Measurements from ENCODE around the gene AREL1. TPM values are rescaled to one million over a fixed set of nuclear protein-coding genes. Genes with fewer than 3 reads are reported as not detected.

AREL1 gene
- total and polyA plus RNA-seq, 9 donors, result 8.2 to 38.1 (median 24.0) TPM

DNA sequence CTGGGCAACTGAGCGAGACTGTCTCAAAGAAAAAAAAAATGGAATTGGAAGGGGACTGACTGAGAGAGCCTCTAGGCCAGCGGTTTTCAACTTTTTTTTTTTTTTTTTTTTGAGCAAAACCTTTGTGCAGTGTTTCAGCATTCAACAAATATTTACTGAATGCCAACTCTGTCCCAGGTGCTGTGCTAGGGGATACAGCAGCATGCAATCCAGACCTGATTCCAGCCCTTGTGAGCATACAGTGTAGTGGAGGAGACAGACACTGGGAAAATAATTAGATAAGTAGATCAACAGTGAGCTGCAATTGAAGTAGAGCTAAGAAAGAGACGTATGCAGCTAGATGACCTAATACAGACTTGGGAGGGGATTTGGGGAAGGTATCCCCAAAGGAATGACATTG is 77.0 kb downstream of the AREL1 start:
- no peak for TF ChIP-seq POLR2A (IDR thresholded peaks at IDR 0.05)
- Histone ChIP-seq H3K36me3 (no peaks in the 10 kb centered on the region), H3K27me3 (no peaks in the 10 kb centered on the region), H3K27ac (no peak overlapping the region), H3K4me3 (no peak overlapping the region), H3K9me3 (no peaks in the 10 kb centered on the region), H3K4me1 (ENCODE audit: insufficient read depth) (peaks cover 14% of the 10 kb centered on the region)
- intact Hi-C loops (cut with DNase I), result no loop called here
- no peak for DNase-seq
- 88 to 93% (median 93%) methylated on average over 3 of the region's 3 CpGs for WGBS, 3 donors

DNA sequence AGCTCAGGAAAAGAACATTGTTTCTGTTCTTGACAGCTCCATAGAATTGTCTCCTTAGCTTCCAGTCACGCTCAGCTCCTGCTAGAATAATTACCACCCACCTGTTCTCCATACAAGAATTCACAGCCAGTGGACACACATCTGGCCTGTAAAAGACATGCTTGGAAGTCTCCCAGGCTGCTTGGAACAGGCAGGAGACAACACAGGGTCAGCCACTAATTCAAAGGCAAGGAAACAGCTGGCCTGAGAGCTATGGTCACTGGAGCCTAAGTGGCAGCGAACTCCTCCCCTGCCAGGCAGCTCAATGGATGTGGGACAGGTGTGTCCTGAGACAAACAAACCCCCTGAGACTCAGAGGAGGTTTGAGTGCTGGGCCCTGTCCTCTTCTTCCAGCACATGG is 77.9 kb downstream of the AREL1 start:
- no peak overlapping the region for H3K27ac ChIP-seq

DNA sequence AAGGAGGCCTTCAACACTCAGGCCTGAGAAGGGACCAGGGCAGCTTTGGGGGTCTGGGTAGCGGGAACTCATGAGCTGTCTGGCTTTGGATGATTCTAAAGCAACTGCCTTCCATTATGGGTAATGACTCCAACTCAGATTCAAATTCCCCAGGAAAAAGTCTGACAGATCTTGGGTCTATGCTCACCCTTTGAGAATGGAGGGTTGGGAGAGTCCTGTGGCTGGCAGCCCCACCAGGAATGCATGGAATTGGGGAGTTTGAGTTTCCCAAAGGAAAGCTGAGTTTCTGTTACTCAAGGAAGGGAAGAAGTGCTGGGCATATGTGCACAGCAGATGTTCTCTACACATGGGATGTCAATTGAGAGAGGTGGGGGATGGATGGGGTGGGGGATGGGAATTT is 78.4 kb downstream of the AREL1 start:
- Histone ChIP-seq H3K9me3 (no peaks in the 10 kb centered on the region), H3K36me3 (no peaks in the 10 kb centered on the region), H3K27me3 (no peaks in the 10 kb centered on the region), H3K4me1 (ENCODE audit: insufficient read depth) (peaks cover 14% of the 10 kb centered on the region), H3K27ac (no peak overlapping the region), H3K4me3 (no peak overlapping the region)
- intact Hi-C loops (cut with DNase I), result no loop called here
- no peak for DNase-seq
- TF ChIP-seq EP300 (IDR thresholded peaks at IDR 0.05), result no peak
- TF ChIP-seq, protein P1, sequence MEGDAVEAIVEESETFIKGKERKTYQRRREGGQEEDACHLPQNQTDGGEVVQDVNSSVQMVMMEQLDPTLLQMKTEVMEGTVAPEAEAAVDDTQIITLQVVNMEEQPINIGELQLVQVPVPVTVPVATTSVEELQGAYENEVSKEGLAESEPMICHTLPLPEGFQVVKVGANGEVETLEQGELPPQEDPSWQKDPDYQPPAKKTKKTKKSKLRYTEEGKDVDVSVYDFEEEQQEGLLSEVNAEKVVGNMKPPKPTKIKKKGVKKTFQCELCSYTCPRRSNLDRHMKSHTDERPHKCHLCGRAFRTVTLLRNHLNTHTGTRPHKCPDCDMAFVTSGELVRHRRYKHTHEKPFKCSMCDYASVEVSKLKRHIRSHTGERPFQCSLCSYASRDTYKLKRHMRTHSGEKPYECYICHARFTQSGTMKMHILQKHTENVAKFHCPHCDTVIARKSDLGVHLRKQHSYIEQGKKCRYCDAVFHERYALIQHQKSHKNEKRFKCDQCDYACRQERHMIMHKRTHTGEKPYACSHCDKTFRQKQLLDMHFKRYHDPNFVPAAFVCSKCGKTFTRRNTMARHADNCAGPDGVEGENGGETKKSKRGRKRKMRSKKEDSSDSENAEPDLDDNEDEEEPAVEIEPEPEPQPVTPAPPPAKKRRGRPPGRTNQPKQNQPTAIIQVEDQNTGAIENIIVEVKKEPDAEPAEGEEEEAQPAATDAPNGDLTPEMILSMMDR (IDR thresholded peaks at IDR 0.05), result no peak
- TF ChIP-seq POLR2A (IDR thresholded peaks at IDR 0.05), result no peak
- WGBS, 3 donors, result 91 to 98% (median 96%) methylated on average over 1 of the region's 1 CpG

More for the DNA sequence above, 77.9 kb downstream of the AREL1 start:
- no peaks in the 10 kb centered on the region for H3K9me3 ChIP-seq
- TF ChIP-seq, protein P1 (IDR thresholded peaks at IDR 0.05), result no peak
- TF ChIP-seq EP300 (IDR thresholded peaks at IDR 0.05), result no peak
- TF ChIP-seq POLR2A (IDR thresholded peaks at IDR 0.05), result no peak
- peaks cover 14% of the 10 kb centered on the region for H3K4me1 ChIP-seq (ENCODE audit: insufficient read depth)
- H3K27me3 ChIP-seq, result no peaks in the 10 kb centered on the region
- no peak for DNase-seq
- 68 to 87% (median 77%) methylated on average over 2 of the region's 2 CpGs for WGBS, 3 donors
- H3K36me3 ChIP-seq, result no peaks in the 10 kb centered on the region
- no peak overlapping the region for H3K4me3 ChIP-seq
- intact Hi-C loops (cut with DNase I), result no loop called here

- Histone ChIP-seq H3K4me3 (no peak overlapping the region), H3K36me3 (no peaks in the 10 kb centered on the region), H3K9me3 (no peaks in the 10 kb centered on the region), H3K27me3 (no peaks in the 10 kb centered on the region), H3K4me1 (ENCODE audit: insufficient read depth) (peaks cover 6% of the 10 kb centered on the region), H3K27ac (peak overlapping the region; percentile 44 to 52)
- intact Hi-C loops (cut with DNase I), result no loop called here
- peak in 4 of 5 donors; percentile 49 to 76 (median 62) for DNase-seq
- WGBS, 3 donors, result 36 to 41% (median 38%) methylated on average over 15 of the region's 15 CpGs
- TF ChIP-seq, protein P1 (IDR thresholded peaks at IDR 0.05), result no peak
- TF ChIP-seq EP300 (IDR thresholded peaks at IDR 0.05) (no peak), POLR2A (IDR thresholded peaks at IDR 0.05) (no peak)
Observed at GRCh38 chr14:74630881-74631690, 81.8 kb downstream of the AREL1 start.

- Histone ChIP-seq H3K36me3 (no peaks in the 10 kb centered on the region), H3K4me3 (no peak overlapping the region), H3K27me3 (no peaks in the 10 kb centered on the region), H3K4me1 (ENCODE audit: insufficient read depth) (peaks cover 6% of the 10 kb centered on the region), H3K9me3 (no peaks in the 10 kb centered on the region), H3K27ac (no peak overlapping the region)
- intact Hi-C loops (cut with DNase I), result no loop called here
- DNase-seq, result no peak
- WGBS, 3 donors, result 64 to 83% (median 76%) methylated on average over 5 of the region's 5 CpGs
- TF ChIP-seq, protein P1 (IDR thresholded peaks at IDR 0.05), result no peak
- TF ChIP-seq POLR2A (IDR thresholded peaks at IDR 0.05), result no peak
- TF ChIP-seq EP300 (IDR thresholded peaks at IDR 0.05), result no peak
Observed at GRCh38 chr14:74628418-74628817, 84.5 kb downstream of the AREL1 start.

Measured in ovary (tissue), 9 donors.